Activated T-cell treated with anti-CD3 and anti-CD28 coated beads, Interleukin-2, amount 50 U/mL, for 72 hours (primary cell): ENCODE measurements around the gene TLE3. TPM values are rescaled to one million over a fixed set of nuclear protein-coding genes. Genes with fewer than 3 reads are reported as not detected.

Experiments
- ATAC-seq, 2 donors: fragments of 150-1000 bp; cut with Tn5 transposase; replicated peaks in 1 of 2; 2 replicates each; pipeline ENCODE4 v1.10.0; 2021; ENCODE audit warnings: moderate library complexity in 2 of 2, mild to moderate bottlenecking in 1 of 2
- DNase-seq, 2 donors: peaks; one replicate each; pipeline ENCODE4 v3.0.0; 2021 to 2022; ENCODE audit warnings: mixed read lengths in 1 of 2
- H3K27ac Mint-ChIP-seq: one replicate; pipeline ENCODE4 v1.8.0; 2022; ENCODE audit warnings: mild to moderate bottlenecking, moderate library complexity, mixed read lengths
- H3K27me3 Mint-ChIP-seq: one replicate; pipeline ENCODE4 v1.8.0; 2022; ENCODE audit warnings: low read depth, mixed read lengths
- H3K36me3 Mint-ChIP-seq, 2 donors: one replicate each; pipeline ENCODE4 v1.8.0; 2022; ENCODE audit warnings: mixed read lengths in 2 of 2, mild to moderate bottlenecking in 1 of 2; ENCODE audit not compliant: insufficient read depth in 2 of 2
- H3K4me1 Mint-ChIP-seq: one replicate; pipeline ENCODE4 v1.8.0; 2022; ENCODE audit warnings: low read depth, mixed read lengths
- H3K4me3 Mint-ChIP-seq, 2 donors: one replicate each; pipeline ENCODE4 v1.8.0; 2022; ENCODE audit warnings: mild to moderate bottlenecking in 2 of 2, mixed read lengths in 2 of 2, moderate library complexity in 2 of 2
- H3K9me3 Mint-ChIP-seq, 2 donors: one replicate each; pipeline ENCODE4 v1.8.0; 2022; ENCODE audit warnings: mixed read lengths in 2 of 2
- total RNA-seq, 2 donors: library from RNA; stranded (reverse); gene quantifications; one replicate each; pipeline ENCODE4 v1.2.3, GENCODE V29; 2022

Gene TLE3
- total RNA-seq, 2 donors from 2014 or later, result 84.6 to 112 TPM

DNA sequence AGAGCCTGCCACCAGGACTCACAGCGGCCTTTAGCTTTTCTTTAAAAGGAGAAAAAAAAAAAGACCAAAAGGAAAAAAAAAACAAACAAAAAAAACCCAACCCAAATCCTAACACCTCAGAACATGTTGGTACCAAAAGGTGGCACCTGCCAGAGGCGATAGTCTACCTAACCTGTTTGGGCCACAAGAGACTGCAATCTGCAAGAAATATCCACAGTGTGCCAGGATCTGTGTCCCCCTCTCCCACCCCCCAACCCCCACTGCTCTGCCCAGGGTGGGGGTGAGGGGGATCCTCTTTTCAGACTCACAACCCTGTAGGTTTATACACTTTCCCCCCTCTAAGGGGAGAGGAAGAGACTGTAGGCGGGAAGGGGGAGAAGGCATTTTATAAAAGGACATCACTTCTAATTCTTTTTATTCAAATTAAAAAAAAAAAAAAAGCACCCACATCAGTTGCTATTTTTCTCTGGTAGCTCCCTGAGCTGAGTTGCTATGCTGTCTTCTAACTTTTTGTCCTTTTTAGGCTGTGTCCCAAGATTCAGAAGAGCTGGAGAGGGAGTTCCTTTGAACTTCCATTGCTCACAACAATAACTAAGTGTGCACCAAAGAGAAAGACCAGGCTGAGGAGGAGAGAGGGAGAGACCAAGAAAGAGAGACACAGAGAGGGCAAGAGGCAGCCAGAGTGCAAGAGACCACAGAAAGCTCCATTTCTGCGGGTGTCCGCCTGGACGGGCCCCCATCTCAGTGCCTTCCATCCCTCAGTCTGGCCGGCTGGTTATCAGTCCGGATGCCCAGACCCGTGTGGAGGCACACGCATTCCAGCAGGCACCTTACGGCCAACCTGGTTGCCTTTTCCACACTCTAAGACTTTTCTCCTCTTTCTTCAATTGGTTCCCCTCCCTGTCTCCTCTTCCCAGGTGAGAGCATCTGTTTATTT, 48.9 kb downstream of the TLE3 start:
- Mint-ChIP-seq H3K27ac (no peak overlapping the region), H3K27me3 (no peaks in the 10 kb centered on the region), H3K4me3 (no peak overlapping the region), H3K9me3 (no peaks in the 10 kb centered on the region), H3K4me1 (peaks cover 6% of the 10 kb centered on the region), H3K36me3 (peaks cover 4 to 8% of the 10 kb centered on the region in 2 donors)
- ATAC-seq, result no peak
- no peak for DNase-seq

DNA sequence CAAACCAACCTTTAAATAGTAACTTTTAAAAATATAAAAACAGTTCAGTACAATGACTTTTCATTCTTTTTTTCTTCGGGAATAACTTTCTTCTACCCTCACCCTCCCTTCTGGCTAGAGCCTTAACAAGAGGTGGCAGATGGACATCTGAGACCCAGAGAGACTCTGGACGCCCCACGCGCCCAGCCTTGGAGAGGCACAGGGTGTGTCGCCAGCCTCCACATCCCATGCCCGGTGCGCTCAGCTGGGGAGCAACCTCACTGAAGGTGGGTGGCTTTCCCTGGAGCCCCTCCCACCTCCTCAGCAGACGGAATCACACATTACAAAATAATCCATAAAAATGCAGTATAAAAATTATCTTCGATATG, 49.5 kb downstream of the TLE3 start:
- H3K36me3 Mint-ChIP-seq, result peaks cover 3 to 10% of the 10 kb centered on the region in 2 donors
- no peak for ATAC-seq
- no peak for DNase-seq
- H3K4me1 Mint-ChIP-seq, result peaks cover 6% of the 10 kb centered on the region
- H3K4me3 Mint-ChIP-seq, result no peak overlapping the region
- no peaks in the 10 kb centered on the region for H3K27me3 Mint-ChIP-seq
- no peaks in the 10 kb centered on the region for H3K9me3 Mint-ChIP-seq
- H3K27ac Mint-ChIP-seq, result no peak overlapping the region

DNA sequence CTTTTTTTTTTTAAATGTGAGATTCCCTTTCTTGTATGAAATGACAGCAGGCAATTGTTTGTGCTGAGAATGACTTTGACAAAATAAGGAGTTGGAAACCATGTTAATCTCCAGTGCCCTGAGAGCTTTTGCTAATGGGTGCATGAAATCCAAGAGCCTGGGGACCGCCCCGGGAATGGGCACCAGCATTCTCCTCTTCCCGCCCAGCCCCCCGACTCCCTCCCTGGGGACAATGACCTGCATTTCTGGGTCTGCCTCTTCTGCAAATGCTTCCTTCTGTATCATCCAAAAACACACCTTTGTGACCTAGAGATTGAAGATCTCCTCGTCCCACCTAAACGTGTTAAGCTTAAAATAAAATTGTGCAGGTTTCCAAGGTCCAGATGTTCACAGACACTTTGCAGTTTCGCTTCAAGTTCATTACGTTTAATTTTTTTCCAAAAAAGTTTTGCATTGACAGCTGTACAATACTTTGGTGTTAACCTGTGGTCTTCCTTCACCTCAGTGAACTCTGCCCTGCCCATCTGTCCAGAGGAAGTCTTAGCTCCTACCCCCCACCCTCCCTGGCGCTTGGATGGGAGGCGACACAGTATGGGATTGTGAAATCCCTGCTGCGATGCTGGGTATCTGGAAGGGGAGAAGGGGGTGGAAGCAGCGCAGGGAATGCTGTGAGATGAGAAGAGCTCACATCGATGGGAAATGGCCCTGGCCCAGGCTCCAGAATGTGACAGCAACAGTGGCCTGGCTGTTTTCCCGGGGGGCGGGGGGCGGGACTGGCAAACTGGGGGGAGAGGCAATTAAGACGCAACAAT, 50.1 kb downstream of the TLE3 start:
- Mint-ChIP-seq H3K27me3 (no peaks in the 10 kb centered on the region), H3K27ac (no peak overlapping the region), H3K4me3 (no peak overlapping the region), H3K4me1 (peaks cover 6% of the 10 kb centered on the region), H3K36me3 (peaks cover 3 to 13% of the 10 kb centered on the region in 2 donors), H3K9me3 (peaks cover 2 to 3% of the 10 kb centered on the region in 2 donors)
- DNase-seq, result no peak
- no peak for ATAC-seq

DNA sequence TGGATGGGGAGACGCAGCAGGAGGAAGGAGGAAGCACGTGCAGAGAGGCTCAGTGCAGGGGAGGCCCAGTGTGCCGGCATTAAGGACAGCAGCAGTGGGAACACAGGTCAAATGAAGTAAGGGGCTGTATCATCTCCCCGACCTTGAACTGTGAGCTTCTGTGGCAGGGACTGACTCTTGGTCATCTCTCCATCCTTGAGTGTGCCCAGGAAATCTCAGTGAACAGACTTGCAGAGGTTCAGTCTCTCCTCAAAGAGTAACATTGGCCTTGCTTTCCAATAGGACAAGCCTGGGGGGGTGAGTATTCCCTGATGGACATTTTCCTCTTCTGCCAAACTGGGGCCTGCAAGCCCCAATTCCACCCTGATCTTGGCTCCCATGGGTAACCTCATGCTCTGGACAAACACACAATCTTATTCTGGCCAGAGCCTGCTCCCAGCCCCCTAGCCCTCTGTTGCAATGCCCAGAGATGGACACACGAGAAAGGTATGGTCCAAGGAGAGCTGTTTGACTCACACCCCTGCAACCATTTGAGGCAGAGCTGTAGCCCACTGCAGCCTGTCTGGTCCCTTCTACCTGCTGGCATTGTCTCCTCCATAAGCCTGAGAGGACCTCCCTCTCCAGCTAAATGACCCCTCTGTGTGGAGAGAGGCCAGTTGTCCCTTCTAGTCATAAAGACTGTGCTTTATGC, 50.9 kb downstream of the TLE3 start:
- Mint-ChIP-seq H3K36me3 (peaks cover 3 to 13% of the 10 kb centered on the region in 2 donors), H3K27me3 (no peaks in the 10 kb centered on the region), H3K4me1 (peaks cover 6% of the 10 kb centered on the region), H3K9me3 (peaks cover 4 to 5% of the 10 kb centered on the region in 2 donors), H3K4me3 (no peak overlapping the region), H3K27ac (no peak overlapping the region)
- DNase-seq, result no peak
- no peak for ATAC-seq

DNA sequence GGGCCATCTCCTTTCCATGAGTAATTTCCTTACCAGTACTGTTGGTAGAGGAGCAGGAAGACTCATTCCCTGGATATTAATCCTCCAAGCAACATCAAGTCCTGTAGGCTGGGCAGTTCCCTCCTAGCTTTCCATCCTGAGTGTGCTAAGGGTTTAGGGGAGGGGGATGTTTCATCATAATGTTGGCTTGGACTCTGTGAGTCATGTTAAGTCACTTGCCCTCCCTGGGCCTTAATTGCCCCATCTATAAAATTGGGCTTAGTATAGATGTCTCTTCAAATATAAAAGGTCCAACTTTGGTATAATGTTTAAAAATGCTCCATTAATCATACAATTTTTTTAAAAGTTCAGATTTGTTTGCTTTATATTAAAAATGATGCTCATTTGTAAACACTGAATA, 52.7 kb downstream of the TLE3 start:
- Mint-ChIP-seq H3K9me3 (peaks cover 4 to 5% of the 10 kb centered on the region in 2 donors), H3K27me3 (no peaks in the 10 kb centered on the region), H3K36me3 (peaks cover 0 to 9% of the 10 kb centered on the region in 2 donors), H3K27ac (no peak overlapping the region), H3K4me3 (no peak overlapping the region), H3K4me1 (peaks cover 6% of the 10 kb centered on the region)
- ATAC-seq (no peak), DNase-seq (no peak)

DNA sequence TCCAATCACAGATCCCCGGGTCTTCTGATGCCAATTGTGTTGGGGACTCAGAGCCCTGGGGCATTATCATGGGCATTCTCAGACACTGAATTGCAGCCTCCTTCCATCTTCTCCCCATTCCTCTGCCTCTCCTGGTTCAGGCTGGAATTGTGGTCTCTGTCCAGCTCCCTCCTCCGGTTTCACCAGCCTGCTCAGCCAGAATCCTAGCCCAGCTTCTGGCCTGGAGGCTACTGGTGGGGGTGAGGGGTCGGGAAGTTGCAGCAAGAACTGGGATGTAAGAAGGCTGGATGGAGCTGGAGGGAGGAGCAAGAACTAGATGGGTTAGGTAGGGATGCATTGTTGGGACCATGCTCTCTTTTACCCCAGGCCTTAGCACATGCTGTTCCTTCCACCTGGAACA, 53.5 kb downstream of the TLE3 start:
- Mint-ChIP-seq H3K27ac (no peak overlapping the region), H3K9me3 (peaks cover 4 to 5% of the 10 kb centered on the region in 2 donors), H3K36me3 (peaks cover 0 to 9% of the 10 kb centered on the region in 2 donors), H3K27me3 (no peaks in the 10 kb centered on the region), H3K4me1 (peaks cover 6% of the 10 kb centered on the region), H3K4me3 (no peak overlapping the region)
- DNase-seq (no peak), ATAC-seq (no peak)

DNA sequence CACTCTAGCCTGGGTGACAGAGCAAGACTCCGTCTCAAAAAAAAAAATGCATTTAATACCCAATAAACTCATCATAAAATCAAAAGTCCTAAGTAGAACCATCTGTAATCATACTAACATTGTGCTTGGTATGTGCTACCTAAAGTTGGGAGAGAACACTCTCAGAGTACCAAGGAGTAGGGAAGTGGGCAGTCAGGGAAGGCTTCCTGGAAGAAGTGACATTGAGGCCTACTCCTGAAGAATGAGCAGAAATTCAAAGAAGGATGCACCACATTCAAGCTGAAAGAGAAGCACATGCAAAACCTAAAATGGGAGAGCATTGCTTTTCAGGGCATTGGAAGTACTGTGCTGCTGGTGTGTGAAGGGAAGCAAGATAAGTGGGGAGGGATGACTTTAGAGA, 54.1 kb downstream of the TLE3 start:
- ATAC-seq (no peak), DNase-seq (no peak)
- H3K4me1 Mint-ChIP-seq, result peaks cover 6% of the 10 kb centered on the region
- H3K4me3 Mint-ChIP-seq, result no peak overlapping the region
- peaks cover 0 to 8% of the 10 kb centered on the region in 2 donors for H3K36me3 Mint-ChIP-seq
- peaks cover 4 to 5% of the 10 kb centered on the region in 2 donors for H3K9me3 Mint-ChIP-seq
- no peak overlapping the region for H3K27ac Mint-ChIP-seq
- H3K27me3 Mint-ChIP-seq, result no peaks in the 10 kb centered on the region

DNA sequence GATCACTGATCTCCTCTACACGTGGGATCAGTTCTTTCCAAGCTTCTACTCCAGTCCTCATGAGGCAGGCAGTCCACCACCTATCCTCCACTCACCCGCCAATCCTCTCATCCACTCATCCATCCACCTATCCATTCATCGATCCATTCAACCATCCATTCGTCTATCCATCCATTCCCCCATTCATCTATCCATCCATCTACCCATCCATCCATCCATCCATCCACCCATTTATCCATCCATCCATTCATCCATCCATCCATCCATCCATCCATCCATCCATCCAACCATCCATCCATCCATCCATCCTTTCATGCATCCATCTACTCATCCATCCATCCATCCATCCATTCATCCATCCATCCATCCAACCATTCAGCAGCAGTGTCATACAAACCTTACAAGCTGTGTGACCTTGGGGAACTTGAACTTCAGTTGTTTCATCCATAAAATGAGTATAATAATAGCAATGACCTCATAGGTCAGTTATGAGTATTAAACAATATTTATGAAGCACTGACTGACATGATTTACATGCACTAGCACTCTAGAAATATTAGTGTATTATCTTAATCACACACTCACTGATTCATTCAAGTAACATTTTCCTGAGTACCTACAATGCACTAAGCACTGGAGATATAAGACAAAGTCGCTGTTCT, 55.0 kb downstream of the TLE3 start:
- H3K27ac Mint-ChIP-seq, result no peak overlapping the region
- no peak for DNase-seq
- peaks cover 4 to 5% of the 10 kb centered on the region in 2 donors for H3K9me3 Mint-ChIP-seq
- peaks cover 0 to 8% of the 10 kb centered on the region in 2 donors for H3K36me3 Mint-ChIP-seq
- peaks cover 6% of the 10 kb centered on the region for H3K4me1 Mint-ChIP-seq
- ATAC-seq, result no peak
- H3K27me3 Mint-ChIP-seq, result no peaks in the 10 kb centered on the region
- no peak overlapping the region for H3K4me3 Mint-ChIP-seq

DNA sequence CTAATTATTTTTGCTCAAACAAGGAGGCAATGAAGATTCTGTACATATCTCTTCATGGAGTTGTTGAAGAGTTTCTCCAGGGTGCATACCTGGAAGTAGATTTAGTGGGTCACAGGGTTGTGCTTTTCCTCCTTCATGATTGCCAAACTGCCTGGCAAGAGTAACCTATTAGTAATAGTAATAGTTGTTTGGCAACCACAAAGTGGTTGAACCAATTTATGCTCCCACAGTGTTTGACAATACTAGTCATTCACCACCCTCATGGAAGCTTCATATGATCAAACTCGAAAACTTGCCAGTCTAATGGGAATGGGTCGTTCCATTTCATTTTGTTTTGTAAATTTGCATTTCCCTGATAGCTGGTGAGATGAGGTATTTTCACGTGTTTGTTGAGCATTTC, 57.8 kb downstream of the TLE3 start:
- Mint-ChIP-seq H3K4me1 (no peaks in the 10 kb centered on the region), H3K27me3 (no peaks in the 10 kb centered on the region), H3K36me3 (peaks cover 0 to 5% of the 10 kb centered on the region in 2 donors), H3K9me3 (peaks cover 4 to 5% of the 10 kb centered on the region in 2 donors), H3K4me3 (no peak overlapping the region), H3K27ac (no peak overlapping the region)
- DNase-seq (no peak), ATAC-seq (peak in 1 of 2 donors; percentile 18)

DNA sequence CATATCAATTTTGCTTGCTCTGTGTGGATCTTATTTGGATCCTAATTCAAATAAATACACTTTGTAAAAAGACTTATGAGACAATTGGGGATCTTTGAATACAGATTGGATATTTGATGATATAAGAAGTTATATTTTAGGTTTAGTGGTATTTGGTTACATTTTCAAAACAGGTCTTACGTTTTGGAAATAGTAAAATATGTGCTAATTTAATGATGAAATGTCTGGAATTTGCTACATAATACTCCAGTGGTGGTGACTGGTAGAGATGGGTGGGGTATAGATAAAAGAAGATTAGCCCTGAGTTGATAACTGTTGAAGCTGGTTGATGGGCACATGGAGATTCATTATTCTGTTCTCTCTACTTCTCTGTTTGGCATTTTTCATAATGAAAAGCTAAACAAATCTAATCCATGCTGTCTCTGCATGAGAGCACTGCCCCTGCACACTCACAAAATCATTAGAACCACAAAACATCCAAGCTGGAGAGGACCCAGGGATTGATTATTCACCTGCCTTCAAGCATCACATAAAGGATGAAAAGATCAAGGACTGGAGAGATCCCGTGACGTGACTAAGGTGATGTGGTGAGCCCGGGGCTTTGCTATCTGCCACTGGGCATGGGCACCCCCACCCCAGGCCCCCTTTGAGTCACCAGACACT, 58.9 kb downstream of the TLE3 start:
- Mint-ChIP-seq H3K9me3 (peaks cover 4 to 5% of the 10 kb centered on the region in 2 donors), H3K27ac (peak overlapping the region; percentile 44), H3K4me1 (no peaks in the 10 kb centered on the region), H3K36me3 (peaks cover 0 to 5% of the 10 kb centered on the region in 2 donors), H3K27me3 (no peaks in the 10 kb centered on the region), H3K4me3 (no peak overlapping the region)
- no peak for DNase-seq
- no peak for ATAC-seq

DNA sequence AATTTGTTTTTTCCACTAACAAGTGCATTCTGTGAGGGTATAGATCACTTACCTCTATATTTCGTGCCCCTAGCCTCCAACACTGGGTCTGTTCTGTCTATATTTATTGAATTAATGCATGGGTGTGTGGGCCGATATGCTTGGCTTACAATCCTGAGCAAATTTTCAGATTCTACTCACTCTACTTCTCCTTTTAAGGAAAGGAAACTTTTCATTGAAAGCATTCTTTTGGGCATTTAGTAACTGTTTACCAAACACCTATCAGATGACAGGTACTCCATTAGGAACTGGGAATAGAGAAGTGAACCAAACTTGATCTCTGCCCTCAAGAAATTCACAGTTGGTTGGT, 60.5 kb downstream of the TLE3 start:
- H3K36me3 Mint-ChIP-seq, result no peaks in the 10 kb centered on the region
- no peaks in the 10 kb centered on the region for H3K9me3 Mint-ChIP-seq

DNA sequence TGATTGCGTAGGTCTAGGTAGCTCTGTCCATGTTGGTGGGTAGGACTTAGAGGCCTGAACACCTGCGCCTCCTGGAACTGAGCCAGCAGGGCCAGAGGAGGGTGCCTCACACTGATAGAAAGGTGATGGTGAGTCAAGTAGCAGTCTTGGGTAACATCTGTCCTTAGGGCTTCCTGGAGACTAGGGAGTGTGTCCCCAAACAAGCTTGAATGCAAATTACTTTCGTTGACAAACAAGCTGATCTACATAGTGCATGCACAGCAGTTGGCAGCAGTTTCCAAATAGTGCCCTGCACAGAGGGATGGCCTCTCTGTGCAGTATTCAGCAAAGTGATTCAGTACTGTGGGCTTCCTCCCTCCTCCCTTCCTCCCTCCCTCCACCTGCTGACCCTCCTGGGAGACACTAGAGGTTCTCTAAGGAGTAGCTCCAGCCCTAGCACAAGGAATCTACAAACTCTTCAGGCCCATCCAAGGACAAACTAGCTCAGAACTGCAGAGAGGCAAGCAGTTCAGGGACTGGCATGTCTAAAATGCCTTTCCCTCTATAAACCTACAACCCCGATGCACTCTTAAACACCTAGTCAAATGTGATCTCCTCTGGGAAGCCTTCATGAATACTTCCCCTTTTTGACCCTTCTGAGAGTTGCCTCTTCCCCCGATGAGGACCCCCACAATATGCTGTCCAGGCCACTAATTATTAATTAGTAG, 61.0 kb downstream of the TLE3 start:
- Mint-ChIP-seq H3K27me3 (no peaks in the 10 kb centered on the region), H3K27ac (no peak overlapping the region), H3K36me3 (no peaks in the 10 kb centered on the region), H3K4me1 (no peaks in the 10 kb centered on the region), H3K4me3 (no peak overlapping the region), H3K9me3 (no peaks in the 10 kb centered on the region)
- DNase-seq (no peak), ATAC-seq (no peak)

More for the DNA sequence above, 60.5 kb downstream of the TLE3 start:
- DNase-seq (no peak), ATAC-seq (no peak)
- no peak overlapping the region for H3K27ac Mint-ChIP-seq
- H3K4me1 Mint-ChIP-seq, result no peaks in the 10 kb centered on the region
- H3K4me3 Mint-ChIP-seq, result no peak overlapping the region
- H3K27me3 Mint-ChIP-seq, result no peaks in the 10 kb centered on the region
